ENCODE data around the gene PHYHD1.

GRCh38 chr9:128905964-128906363, 14.8 kb upstream of the PHYHD1 start:
- TF ChIP-seq CTCF (IDR thresholded peaks at IDR 0.05) (no peak), POLR2A (IDR thresholded peaks at IDR 0.05) (no peak)
